Neural crest cell (in vitro differentiated cells): ENCODE data around the gene ZFX. TPM values are rescaled to one million over a fixed set of nuclear protein-coding genes. Genes with fewer than 3 reads are reported as not detected.

Experiments
- DNase-seq: peaks from one replicate; pipeline ENCODE4 v3.0.0; 2021; ENCODE audit warnings: low read depth, mixed read lengths, low spot score
- H3K27ac Mint-ChIP-seq: one replicate; pipeline ENCODE4 v1.8.0; 2021; ENCODE audit warnings: mild to moderate bottlenecking, mixed read lengths; ENCODE audit not compliant: unreplicated experiment
- H3K27me3 Mint-ChIP-seq: 2 replicates; pipeline ENCODE4 v1.8.0; 2021; ENCODE audit warnings: low read depth, mild to moderate bottlenecking, mixed read lengths
- H3K36me3 Mint-ChIP-seq: 2 replicates; pipeline ENCODE4 v1.8.0; 2021; ENCODE audit warnings: low read depth, mild to moderate bottlenecking, mixed read lengths
- H3K4me1 Mint-ChIP-seq: 2 replicates; pipeline ENCODE4 v1.8.0; 2021; ENCODE audit warnings: mixed read lengths
- H3K4me3 Mint-ChIP-seq: one replicate; pipeline ENCODE4 v1.8.0; 2021; ENCODE audit warnings: mild to moderate bottlenecking, mixed read lengths
- H3K9me3 Mint-ChIP-seq: 2 replicates; pipeline ENCODE4 v1.8.0; 2021; ENCODE audit warnings: mixed read lengths
- CTCF ChIP-seq: fragments of 200-600 bp; sonication (generic); conservative IDR thresholded peaks from 2 replicates; pipeline ENCODE4 v1.5.0; 2021; ENCODE audit warnings: antibody characterized with exemption, mild to moderate bottlenecking
- total RNA-seq: library from RNA; stranded (reverse); gene quantifications from 2 replicates; pipeline ENCODE4 v1.2.1, GENCODE V29; 2021

Gene ZFX
- total RNA-seq, 1 donor from 2014 or later, result 83.6 TPM

- TF ChIP-seq CTCF, result no peak
- peaks cover 5% of the 10 kb centered on the region for H3K4me1 Mint-ChIP-seq
- peaks cover 12% of the 10 kb centered on the region for H3K36me3 Mint-ChIP-seq
- no peak for DNase-seq
- H3K9me3 Mint-ChIP-seq, result no peaks in the 10 kb centered on the region
- no peak overlapping the region for H3K4me3 Mint-ChIP-seq
- no peaks in the 10 kb centered on the region for H3K27me3 Mint-ChIP-seq
- H3K27ac Mint-ChIP-seq, result no peak overlapping the region
These were observed 67.3 kb downstream of the ZFX start for GRCh38 chrX:24216827-24217226.

GRCh38 chrX:24219320-24219719 lies 69.8 kb downstream of the ZFX start:
- no peak overlapping the region for H3K27ac Mint-ChIP-seq
- no peak for TF ChIP-seq CTCF
- H3K9me3 Mint-ChIP-seq, result peaks cover 3% of the 10 kb centered on the region
- H3K4me3 Mint-ChIP-seq, result no peak overlapping the region
- H3K27me3 Mint-ChIP-seq, result no peaks in the 10 kb centered on the region
- peaks cover 10% of the 10 kb centered on the region for H3K4me1 Mint-ChIP-seq
- H3K36me3 Mint-ChIP-seq, result peaks cover 8% of the 10 kb centered on the region
- DNase-seq, result no peak

GRCh38 chrX:24221872-24222271 lies 72.3 kb downstream of the ZFX start:
- peaks cover 10% of the 10 kb centered on the region for H3K4me1 Mint-ChIP-seq
- DNase-seq, result no peak
- TF ChIP-seq CTCF, result no peak
- peaks cover 12% of the 10 kb centered on the region for H3K9me3 Mint-ChIP-seq
- peak overlapping the region; percentile 5 for H3K27ac Mint-ChIP-seq
- H3K27me3 Mint-ChIP-seq, result no peaks in the 10 kb centered on the region
- H3K36me3 Mint-ChIP-seq, result peaks cover 11% of the 10 kb centered on the region
- no peak overlapping the region for H3K4me3 Mint-ChIP-seq

- DNase-seq, result no peak
- TF ChIP-seq CTCF, result no peak
- peaks cover 10% of the 10 kb centered on the region for H3K4me1 Mint-ChIP-seq
- H3K27ac Mint-ChIP-seq, result no peak overlapping the region
- H3K27me3 Mint-ChIP-seq, result no peaks in the 10 kb centered on the region
- H3K36me3 Mint-ChIP-seq, result peaks cover 11% of the 10 kb centered on the region
- H3K9me3 Mint-ChIP-seq, result peaks cover 17% of the 10 kb centered on the region
- H3K4me3 Mint-ChIP-seq, result no peak overlapping the region
These were observed 75.7 kb downstream of the ZFX start for GRCh38 chrX:24225265-24225664.

- H3K36me3 Mint-ChIP-seq, result peaks cover 11% of the 10 kb centered on the region
- no peaks in the 10 kb centered on the region for H3K27me3 Mint-ChIP-seq
- no peak overlapping the region for H3K4me3 Mint-ChIP-seq
- H3K9me3 Mint-ChIP-seq, result peaks cover 17% of the 10 kb centered on the region
- H3K4me1 Mint-ChIP-seq, result peaks cover 14% of the 10 kb centered on the region
- no peak for DNase-seq
- H3K27ac Mint-ChIP-seq, result no peak overlapping the region
- no peak for TF ChIP-seq CTCF
These were observed 76.6 kb downstream of the ZFX start for GRCh38 chrX:24226176-24226575.

- H3K4me1 Mint-ChIP-seq, result peaks cover 6% of the 10 kb centered on the region
- no peak overlapping the region for H3K27ac Mint-ChIP-seq
- H3K36me3 Mint-ChIP-seq, result peaks cover 11% of the 10 kb centered on the region
- peaks cover 17% of the 10 kb centered on the region for H3K9me3 Mint-ChIP-seq
- no peak for TF ChIP-seq CTCF
- no peak for DNase-seq
- no peak overlapping the region for H3K4me3 Mint-ChIP-seq
- H3K27me3 Mint-ChIP-seq, result no peaks in the 10 kb centered on the region
These were observed 79.1 kb downstream of the ZFX start for GRCh38 chrX:24228596-24228995.
